Activated CD8-positive, alpha-beta memory T cell treated with anti-CD3 and anti-CD28 coated beads, Interleukin-2, amount 50 U/mL, for 4 hours (primary cell): ENCODE results near the gene SETD3.

ENCODE experiments used
- DNase-seq: peaks from one replicate; pipeline ENCODE4 v3.0.0-alpha.2; 2020

Gene SETD3

DNA sequence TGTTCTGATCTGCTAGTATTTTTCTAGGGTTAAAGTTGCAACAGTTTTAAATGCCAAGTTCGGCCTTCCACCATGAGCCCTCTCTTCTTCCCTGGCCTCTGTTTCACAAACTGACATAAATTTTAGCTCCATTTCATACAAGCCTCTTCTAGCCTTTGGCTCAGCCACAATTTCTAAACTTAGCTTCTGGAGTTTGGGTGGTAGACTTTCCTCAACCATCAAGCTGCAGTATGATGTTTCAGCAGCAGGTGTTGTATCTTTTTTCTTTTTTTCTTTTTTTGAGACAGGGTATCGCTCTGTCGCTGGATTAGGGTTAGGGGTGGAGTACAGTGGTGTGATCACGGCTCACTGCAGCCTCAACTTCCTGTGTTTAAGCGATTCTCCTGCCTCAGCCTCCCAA lies 29.4 kb downstream of the SETD3 start:
- DNase-seq, result no peak

DNA sequence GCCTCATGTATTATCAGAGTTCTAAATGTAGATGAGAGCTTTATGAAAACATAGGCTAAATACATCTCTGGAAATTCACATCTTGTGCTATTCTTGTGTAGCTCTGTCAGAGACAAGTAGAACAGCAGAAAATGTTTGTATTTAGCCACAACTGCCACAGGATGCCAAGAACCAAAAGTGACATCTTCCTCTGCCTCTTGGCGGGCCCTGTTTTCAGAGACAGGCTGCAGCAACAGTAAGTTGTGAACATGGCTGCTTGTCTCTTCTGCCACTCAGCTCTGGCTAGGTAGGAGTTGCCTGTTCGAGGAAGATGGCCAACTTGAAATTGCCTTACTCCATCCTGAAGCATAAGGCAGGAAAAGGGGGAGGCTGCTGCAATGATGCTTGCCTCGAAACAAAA lies 30.4 kb downstream of the SETD3 start:
- no peak for DNase-seq

- no peak for DNase-seq
Measured at GRCh38 chr14:99447739-99448138, 32.9 kb downstream of the SETD3 start.

DNA sequence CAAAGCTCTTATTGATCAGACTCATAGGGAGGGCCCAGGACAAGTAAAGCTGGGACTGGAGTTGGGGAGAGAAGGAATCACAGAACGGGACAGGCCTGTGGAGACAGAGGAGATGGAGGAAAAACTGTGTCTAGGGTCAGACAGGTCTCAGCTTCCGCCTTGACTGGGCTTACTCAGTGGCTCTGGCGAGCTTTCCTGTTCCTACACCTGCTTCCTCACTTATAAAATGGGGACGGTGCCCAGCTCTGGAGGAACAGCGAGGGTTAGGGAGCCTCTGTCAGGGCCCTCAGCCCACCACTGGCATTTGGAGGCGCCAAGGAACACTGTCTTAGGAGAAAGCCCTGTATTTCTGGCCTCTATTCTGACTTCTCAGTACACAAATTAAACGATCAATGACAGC lies 34.7 kb downstream of the SETD3 start:
- no peak for DNase-seq

DNA sequence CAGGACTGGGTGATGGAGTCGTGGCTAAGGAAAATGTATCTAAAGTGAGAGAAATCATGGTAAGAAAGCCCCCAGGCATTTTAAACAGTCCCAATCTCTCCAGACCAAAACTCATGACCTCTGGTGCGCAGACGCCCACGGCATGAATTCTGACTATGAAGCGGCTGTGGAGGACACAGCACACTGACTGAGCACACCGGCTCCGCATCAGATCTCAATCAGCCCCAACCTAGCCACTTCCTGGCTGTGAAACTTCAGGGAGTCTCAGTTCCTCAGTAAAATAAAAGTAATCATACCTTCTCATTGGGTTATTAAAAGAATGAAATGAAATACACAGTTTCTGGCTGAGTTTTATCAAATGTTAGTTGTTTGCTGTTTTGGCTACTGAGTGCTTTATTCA lies 38.7 kb downstream of the SETD3 start:
- no peak for DNase-seq

DNA sequence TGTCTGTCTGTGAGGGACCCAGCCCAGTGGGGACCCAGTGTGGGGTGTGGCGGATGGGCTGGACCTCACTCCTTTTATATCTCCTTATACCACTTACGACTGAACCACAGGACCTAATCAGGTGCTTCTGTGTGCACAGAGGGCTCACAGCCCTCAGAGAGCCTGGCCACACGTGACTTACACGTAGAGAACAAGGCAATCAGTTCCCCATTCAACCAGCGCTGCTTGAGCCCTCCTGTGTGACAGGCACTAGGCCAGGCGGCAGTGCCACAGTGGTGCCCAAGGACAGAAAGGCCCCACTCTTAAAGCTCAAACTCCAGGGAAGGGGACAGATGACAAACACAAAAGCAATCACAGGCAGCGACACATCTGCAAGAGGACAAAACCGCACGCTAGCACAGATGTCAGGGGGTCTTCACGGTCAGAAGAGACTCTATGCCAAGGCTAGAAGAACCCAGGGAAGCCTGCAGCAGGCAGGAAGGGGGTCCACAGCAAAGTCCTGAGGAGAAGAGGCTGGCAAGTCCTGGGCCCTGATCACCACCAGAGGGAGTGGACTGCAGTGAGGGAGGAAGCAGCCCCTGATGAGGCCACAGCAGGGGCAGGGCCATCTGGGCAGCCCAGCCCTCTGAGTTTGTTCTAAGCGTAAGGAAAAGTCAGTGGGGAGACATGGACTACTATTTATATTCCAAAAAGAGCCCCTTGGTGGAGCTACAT lies 39.3 kb downstream of the SETD3 start:
- no peak for DNase-seq

DNA sequence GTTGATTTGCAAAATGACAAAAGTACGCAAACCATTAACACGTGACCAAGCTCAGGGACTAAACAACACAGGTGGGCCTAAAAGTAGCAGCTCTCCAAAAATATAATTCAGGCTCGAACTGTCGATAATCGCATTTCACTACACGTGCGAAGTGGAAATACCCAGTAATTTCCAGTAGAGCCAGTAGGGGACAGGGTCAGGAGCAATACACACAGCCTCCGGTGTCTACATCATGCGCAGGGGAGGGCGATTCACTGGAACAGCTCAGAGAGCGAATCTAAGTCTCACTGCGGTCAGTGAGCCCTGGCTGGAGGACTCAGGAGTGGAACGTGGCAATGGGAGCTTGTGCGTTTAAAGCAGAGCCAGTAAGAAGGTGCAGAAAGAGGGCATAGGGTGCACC lies 40.4 kb downstream of the SETD3 start:
- DNase-seq, result no peak

GRCh38 chr14:99437706-99438105 lies 43.0 kb downstream of the SETD3 start:
- no peak for DNase-seq

DNA sequence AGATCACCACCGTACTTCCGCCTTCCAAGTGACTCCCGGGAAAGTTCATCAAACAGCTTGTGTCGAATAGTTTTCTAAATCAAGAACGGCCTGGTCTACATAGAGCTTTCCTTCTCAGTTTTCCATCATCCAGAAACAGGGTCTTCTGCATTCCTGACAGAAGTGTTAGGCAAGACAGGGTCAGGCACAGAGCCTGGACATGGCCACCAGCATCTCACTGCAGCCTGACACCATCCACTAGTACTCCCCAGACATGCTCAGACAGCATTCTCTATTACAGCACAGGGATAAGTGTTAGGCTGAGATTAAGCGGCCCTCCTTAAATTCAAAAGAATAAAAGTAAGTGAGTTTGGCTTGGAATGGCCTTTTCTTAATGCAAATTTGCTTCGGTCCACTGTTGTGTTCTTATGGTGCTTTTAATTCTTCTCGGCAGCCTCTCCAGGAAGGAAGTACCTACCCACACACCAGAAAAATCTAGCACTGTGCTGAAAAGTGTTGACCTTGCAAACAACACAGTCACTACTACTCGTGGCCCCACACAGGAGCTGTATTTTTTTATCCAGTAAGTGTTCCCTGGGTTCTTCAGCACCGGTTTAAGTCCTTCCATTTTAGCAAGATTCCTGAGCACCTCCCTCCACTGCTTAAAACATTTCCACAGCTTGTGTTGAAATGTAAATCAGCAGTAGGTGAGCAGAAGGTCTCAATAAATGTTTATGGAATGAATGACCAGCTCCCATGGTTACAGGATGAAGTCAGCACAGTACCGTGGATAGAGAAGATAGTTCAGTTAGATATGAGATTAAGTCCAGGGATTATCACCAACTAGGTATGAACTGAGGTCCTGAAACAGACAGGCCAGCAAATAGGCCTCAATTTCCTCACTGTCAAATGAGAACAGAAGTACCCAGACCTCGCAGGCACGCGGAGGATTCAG lies 44.1 kb downstream of the SETD3 start:
- DNase-seq, result no peak

DNA sequence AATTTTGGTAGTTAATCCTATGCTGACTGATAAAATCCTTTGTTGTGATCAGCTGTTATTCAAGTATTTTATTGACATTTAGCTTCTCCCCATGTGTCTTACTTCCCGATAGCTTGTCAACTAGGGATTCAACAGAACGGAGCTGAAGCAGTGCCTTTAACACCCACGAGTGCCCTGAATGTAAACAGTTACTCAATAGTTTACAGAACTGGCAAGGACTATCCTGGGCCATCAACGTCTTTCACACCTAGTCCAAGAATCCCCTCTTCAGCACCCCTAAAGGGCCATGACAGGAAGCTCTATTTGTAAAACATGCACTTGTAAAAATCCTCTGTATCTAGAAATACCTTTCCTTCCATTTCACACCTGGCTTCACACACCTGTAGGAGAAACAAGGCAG lies 45.3 kb downstream of the SETD3 start:
- no peak for DNase-seq

GRCh38 chr14:99432485-99432884 lies 48.2 kb downstream of the SETD3 start:
- DNase-seq, result no peak

DNA sequence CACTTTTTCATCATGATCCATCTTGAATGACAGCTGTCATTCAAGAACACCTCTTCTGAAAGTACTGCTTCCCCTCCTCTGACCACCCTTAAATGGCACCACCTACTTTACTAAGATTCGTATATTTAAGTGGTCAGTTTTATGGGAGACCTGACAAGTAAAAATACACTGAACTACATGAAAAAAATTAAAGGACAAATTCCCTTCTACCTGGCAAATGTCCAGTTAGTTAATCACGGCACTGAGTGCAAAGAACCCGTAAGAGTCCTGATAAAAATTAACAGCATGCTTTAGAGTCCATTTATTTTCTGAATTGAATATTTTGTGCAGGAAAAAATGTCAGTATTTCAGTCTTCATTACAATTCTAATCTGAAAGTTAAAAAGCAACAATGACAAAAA lies 48.7 kb downstream of the SETD3 start:
- DNase-seq, result no peak

- peak; percentile 26 for DNase-seq
Measured at GRCh38 chr14:99430491-99430890, 50.2 kb downstream of the SETD3 start.

DNA sequence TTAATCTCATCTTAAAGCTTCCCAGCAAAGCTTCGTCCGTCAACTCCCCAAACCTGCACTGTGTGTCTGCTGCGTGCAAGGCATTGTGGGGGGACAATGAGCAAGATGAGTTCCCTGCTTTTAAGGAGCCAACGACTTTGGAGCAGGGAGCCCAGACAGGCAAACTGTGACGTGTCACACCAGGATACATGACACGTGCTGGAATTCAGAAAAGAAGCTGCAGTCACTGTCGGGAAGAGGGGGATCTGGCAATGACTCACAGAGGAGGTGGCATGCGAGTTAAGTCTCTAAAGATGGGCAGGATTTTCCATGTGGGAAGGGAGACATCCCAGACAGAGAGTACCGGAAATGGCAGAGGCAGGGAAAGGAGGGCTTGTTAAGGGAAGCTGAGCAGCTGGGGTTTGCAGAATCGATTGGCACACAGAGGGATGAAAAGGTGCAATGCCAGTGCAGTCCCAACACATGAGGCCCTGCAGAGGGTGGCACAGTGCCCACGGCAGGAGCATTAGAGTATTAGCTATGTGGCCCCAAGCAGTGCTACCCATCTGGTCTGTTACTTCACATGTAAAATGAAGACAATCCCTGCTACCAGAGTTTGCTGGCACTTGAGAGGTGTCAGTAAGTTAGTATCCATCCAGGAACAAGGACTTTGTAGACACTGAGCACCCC lies 52.9 kb downstream of the SETD3 start:
- no peak for DNase-seq

DNA sequence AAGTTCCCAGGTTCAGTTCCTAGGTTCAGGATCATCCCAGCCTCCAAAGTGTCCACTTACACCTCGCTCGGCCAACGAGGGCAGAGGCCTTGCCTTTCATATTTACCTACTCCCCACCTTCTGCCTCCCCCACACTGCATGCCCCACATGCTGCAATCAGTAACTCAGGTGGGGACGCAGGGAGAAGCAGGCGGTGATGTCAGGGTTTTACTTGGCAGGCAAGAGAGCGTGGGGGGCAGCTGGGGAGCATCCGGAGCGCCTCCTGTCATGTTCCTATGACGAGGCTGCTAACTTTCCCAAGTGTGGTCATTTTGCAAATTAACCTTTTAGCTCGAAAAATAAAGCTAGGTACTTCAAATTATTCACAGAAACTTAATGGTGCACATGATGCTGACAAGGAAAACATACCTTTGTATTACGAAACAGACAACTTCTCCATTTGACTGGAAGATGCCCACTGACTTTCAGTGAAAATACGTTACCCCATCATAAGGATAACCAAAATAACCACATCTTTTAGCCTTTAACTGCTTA lies 53.8 kb downstream of the SETD3 start:
- no peak for DNase-seq

- DNase-seq, result no peak
Measured at GRCh38 chr14:99426265-99426664, 54.4 kb downstream of the SETD3 start.

GRCh38 chr14:99425272-99425681 lies 55.4 kb downstream of the SETD3 start:
- DNase-seq, result no peak

GRCh38 chr14:99424306-99424877 lies 56.3 kb downstream of the SETD3 start:
- no peak for DNase-seq

GRCh38 chr14:99423434-99423833 lies 57.2 kb downstream of the SETD3 start:
- no peak for DNase-seq

DNA sequence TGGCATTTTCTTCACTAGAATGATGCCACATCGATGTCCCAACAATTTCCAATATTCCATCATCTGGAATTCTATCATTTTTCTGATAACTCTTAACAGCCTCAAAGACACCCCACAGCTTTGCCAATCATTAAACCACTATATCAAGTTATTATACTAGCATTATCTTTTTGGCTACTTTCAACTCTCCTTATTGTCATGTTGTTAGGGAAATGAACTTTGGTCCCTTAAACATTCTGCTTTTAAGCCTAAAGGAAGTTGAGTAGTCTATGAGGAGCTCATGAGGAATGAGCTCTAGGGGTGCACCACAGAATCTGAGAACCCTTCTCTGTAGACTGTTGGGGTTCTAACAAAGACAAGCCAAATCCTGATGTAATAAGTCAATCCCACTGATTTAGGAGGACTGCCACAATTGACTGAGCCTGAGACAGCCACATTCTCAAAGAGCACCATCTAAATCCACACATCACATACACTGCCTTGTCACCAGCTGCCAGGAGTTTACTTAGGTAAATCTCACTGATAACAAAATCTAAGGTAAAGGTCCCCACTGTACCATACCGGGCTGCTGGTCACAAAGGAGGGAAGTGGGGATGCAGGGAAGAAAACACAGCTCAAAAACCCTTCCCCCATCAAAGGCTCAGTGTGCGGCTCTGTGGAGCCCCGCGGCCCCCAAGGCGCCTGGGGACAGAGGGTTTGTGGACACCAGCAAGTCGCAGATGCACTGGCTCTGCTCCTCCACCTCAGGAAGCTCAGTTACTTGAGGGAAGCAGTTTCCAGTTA lies 58.2 kb downstream of the SETD3 start:
- DNase-seq, result no peak

DNA sequence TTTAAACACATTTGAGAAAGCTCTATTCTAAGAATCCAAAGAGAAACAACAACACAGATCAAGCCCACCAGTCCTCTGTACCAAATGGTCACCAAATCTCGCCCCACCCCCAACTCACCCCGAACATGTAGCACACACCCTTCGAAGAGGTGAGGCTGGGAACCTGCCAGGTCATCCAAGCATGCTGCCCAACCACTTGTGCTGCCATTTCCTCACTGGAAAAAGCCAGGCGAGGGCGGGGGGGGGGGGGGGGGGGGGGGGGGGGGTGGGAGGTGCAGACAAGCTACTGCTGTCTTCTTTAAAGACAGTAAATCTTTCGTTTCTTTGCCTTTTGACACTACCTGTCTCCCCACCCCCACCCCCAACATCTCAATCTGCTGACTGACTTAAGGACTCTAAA lies 59.9 kb downstream of the SETD3 start:
- DNase-seq, result no peak

DNA sequence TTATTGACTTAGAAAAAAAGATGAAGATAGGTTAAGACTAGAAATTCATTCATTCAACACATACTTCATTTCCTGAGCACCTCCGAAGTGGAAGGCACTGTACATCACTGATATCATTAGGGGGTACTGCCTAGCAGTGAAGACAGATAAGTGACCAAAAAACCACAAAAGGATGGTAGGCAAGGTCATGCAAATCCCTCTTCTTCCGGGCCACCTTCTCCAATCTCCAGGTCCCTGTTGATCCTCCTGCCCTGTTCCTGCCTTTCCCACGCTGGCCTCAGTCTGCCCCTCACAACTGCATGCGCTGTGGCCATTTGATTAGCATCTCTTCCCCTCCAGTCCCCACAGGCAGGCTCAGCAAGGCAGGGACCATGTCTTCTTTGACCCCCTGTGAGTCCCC lies 60.8 kb downstream of the SETD3 start:
- DNase-seq, result no peak
